ENCODE measurements around the gene PYGO2.
A peak's percentile ranks its signal among the peaks of the same experiment; 100 is the strongest.

The PYGO2 gene

GRCh38 chr1:154959426-154959780 is 2.2 kb downstream of the PYGO2 start:
- no peak for DNase-seq

GRCh38 chr1:154958681-154959425 is 2.7 kb downstream of the PYGO2 start:
- DNase-seq = no peak

DNA sequence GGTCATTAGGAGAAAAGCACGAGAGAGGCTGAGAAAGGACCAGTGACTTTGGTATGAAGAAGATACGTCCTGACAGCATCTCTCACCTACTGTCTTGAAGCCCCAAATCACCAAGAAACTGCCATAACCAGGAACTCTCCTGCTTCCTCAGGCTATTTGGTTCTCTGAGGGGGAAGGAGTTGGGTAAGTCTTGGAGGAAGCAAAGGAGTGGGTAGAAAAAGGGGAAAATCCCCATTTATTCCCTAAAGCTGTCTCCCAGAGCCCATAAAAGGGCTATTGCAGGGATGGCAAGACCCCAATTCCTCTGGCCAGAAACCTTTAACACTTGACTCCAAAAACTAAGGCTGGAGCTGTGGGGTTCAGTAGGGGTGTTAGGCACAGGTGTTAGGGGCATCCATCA is 3.5 kb downstream of the PYGO2 start:
- DNase-seq = no peak

DNA sequence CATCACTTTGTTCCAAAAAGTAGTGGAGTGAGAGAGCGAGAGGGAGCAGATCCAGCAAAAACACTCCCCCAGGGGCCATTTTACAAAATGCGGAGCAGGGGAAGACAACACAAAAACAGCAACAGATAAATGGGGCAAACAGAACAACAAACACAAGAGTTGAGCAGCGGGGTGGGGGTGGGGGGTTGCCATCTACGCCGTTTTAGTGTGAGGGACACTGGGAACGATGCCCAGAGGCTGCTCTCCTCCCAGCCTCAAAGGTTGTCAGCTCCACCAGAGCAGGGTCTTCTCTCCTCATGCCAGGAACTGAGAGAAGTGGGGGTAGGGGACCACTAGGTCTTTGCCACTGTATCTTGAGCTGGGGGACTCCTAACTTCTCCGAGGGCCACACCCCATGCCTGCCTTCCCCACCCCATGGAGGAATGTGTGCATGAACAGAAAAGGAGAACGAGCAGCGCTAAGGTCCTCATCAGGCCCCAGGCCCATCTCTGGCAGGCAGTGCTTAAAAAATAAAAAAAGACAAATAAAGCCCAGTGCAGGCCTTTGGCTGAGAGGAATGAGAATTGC is 4.4 kb downstream of the PYGO2 start:
- DNase-seq = no peak

GRCh38 chr1:154956544-154956941 is 5.0 kb downstream of the PYGO2 start:
- no peak for DNase-seq

GRCh38 chr1:154955718-154956543 is 5.7 kb downstream of the PYGO2 start, which contains the start of gene PBXIP1:
Gene PBXIP1, minus strand, starts transcription at chr1:154956099. Its CDS starts 2,378 bp downstream, at chr1:154953721.
- DNase-seq = peak; percentile 88

GRCh38 chr1:154955039-154955717 is 6.4 kb downstream of the PYGO2 start:
- DNase-seq = peak; percentile 43

- DNase-seq = no peak
Measured at GRCh38 chr1:154954541-154954940, 7.0 kb downstream of the PYGO2 start.

DNA sequence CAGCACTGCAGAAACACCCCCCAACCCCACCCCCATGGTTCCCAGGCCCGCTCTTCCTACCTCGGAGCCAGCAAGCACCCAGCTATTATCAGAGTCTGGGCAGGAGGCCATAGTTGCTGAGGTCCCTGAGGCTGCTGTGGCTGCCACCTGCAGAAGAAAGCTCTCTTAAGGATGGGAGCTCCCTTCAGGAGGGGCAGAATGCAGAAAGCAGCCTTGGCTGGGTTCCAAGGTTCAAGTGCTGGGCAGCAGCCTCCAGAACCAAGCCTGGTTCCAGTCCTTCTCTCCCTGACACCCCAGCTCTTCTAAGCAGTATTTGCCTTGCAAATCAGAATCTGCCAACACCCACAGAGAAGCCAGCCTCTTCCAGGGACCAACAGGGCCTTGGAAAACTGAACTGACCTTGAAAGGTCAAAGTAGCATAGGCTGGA is 8.0 kb downstream of the PYGO2 start:
- DNase-seq = no peak

- no peak for DNase-seq
Measured at GRCh38 chr1:154952664-154953063, 8.9 kb downstream of the PYGO2 start.

DNA sequence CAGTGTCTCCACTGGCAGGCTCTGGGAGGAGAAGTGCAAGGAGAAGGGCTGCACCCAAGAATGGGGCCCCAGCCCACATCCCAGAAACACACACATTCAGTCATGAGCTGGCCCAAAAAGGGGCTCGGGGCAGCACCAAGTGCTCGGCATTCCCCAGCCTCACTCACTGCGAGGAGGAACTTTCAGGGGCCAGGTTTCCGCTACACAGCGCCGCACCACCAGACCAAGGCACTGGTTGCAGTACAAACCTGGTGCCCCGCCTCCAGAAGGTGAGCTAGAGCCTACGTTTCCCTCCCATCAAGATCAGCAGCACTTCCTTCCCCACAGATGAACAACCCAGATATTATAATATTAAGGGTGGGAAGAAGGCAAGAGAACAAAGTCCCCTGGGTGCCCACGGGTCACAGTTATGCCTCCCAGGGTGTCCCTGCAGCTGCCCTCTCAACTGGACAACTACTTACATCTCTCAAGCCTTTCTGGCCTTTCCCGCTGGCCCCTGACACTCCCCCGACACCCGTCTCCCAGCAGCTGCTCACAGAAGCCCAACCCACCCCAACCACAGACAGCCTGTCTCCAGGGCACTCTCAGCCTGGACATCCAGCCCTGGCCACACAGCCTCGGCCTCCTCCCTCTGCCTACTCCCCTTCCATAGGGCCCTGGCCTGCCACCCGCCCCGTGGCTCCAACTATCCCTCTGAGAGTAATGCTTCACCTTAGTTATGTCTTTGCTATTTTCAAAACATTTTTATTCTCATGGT is 9.5 kb downstream of the PYGO2 start:
- no peak for DNase-seq

- no peak for DNase-seq
Measured at GRCh38 chr1:154948079-154948478, 13.5 kb downstream of the PYGO2 start.

- DNase-seq = no peak
Measured at GRCh38 chr1:154945962-154946850, 15.4 kb downstream of the PYGO2 start.

DNA sequence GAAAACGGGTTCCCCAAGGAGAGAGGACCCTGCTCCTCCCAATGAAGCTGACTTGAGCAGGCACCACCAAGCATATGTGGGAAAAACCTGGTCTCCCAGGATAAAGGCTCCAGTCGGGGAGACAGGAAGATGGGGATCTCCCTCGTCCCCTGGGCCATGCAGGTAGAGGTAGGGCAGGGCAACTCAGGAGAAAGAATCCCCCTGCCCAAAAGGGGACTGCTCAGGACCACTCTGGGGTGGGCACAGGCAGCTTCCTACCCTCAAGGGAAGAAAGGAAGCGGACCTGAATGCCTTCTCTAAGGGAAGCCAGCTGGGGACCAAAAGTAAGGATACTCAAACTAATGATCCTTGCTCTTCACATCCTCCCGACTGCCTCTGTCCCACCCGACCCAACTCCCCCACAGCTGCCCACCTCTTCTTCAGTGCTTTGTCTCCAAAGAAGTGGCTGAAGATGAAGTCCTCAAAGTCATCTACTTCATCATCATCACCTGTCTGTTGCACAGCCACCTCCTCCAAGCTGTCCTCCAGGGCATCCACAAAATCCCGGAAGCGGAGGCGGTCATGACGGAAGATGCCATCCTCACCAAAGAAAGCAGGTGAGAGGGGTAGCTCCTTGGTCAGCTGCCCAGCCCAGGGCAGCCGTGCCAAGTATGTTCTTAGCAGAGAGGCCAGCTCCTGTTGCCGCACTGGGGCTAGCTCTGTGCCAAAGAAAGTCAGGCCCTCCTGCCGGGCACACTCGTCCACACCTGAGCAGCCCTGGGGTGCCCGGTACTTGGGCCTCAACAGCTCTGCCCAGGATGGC is 16.2 kb downstream of the PYGO2 start:
- DNase-seq = no peak

- no peak for DNase-seq
Measured at GRCh38 chr1:154944401-154945159, 17.0 kb downstream of the PYGO2 start.

- peak; percentile 46 for DNase-seq
Measured at GRCh38 chr1:154943649-154944400, 17.8 kb downstream of the PYGO2 start.

GRCh38 chr1:154941333-154942013 is 20.1 kb downstream of the PYGO2 start:
- DNase-seq = peak; percentile 22

- DNase-seq = no peak
Measured at GRCh38 chr1:154940651-154941194, 20.9 kb downstream of the PYGO2 start.
